HG02571 (cell line): ENCODE measurements around the gene MAML3.

Source experiments
- ATAC-seq: cut with Tn5 transposase; IDR thresholded peaks from one replicate; pipeline ENCODE4 v1.9.1; 2021; ENCODE audit warnings: mild to moderate bottlenecking, moderate library complexity; ENCODE audit not compliant: unreplicated experiment

MAML3 gene

DNA sequence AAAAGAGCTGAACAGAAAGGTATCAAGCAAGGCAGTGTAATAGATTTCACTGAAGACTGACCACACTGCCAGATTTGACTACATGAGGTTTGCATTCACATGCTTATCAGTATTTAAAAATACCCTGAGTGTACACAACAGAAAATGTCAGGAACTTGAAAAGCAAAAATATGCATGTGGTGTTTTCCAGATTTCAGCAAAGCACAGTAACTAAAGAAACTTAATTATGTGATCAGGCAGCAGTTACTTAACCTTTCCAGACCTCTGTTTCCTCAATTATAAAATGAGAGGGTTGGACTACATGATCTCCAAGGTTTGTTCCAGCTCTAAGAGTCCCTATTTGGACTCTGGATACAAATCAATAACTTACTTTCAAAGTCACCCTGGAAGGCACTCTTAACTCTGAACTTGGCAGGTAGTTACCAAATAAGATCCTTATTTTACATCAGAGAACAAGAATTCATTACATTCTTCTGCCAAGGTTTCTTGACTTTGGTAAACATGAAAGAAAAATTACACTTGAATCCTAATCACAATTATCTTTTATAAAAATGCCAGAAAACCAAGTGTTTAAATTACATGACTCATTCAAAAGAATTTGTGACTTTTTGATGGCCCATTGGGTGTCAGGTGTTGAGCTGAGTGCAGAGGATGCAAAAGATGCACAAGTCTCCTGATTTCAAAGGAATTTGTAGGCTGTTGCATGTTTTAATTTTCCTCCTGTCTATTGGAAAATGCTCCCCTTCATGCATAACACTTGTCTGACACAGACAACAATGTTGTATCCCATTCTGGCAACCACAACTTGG, 246.8 kb downstream of the MAML3 start:
- ATAC-seq = no peak

DNA sequence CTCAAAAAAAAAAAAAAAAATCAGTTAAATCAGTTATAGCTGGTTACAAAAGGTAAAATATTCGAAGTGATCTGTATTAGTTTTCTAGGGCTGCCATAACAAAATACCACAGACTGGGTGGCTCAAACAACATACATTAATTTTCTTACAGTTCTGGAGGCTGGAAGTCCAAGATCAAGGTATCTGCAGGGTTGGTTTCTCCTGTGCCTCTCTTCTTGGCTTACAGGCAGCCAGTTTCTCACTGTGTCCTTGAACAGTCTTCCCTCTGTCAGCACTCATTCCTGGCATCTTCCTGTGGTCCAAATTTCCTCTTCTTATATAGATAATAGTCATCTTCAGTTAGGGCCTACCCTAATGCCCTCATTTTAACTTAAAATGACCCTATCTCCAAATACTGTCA, 248.5 kb downstream of the MAML3 start:
- ATAC-seq = no peak

DNA sequence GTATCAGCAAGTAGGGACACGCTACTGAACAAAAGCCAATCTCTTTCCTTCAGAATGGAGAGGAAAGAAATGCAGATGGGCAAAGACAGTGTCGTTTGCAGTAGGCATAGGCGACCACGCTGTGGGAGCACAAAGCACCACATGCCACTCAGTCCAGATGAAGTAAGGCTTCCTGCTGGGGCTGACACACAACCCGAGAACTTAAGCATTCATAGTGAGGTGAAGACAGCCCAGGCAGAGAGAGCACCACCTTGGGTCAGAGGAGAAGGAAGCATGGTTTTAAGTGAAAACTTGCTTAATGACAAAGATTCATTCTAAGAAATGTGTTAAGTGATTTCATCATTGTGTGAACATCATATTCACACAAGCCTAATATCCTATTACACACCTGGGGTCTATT, 249.6 kb downstream of the MAML3 start:
- no peak for ATAC-seq

DNA sequence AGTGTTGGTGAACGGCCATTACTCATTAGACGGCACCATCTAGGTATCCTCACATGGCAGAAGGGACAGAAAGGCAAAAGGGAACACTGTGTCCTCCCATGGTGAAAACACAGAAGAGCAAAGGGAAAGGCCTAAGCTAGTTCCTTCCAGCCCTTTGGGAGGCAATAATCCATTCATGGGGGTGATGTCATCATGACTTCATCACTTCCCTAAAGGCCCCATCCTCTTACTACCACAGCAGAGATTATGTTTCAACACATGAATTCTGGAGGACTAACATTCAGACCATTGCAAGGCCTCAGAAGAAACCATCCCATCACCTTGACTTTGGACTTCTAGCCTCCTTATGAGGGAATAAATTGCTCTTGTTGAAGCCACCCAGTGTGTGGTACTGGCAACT, 250.1 kb downstream of the MAML3 start:
- ATAC-seq = no peak

DNA sequence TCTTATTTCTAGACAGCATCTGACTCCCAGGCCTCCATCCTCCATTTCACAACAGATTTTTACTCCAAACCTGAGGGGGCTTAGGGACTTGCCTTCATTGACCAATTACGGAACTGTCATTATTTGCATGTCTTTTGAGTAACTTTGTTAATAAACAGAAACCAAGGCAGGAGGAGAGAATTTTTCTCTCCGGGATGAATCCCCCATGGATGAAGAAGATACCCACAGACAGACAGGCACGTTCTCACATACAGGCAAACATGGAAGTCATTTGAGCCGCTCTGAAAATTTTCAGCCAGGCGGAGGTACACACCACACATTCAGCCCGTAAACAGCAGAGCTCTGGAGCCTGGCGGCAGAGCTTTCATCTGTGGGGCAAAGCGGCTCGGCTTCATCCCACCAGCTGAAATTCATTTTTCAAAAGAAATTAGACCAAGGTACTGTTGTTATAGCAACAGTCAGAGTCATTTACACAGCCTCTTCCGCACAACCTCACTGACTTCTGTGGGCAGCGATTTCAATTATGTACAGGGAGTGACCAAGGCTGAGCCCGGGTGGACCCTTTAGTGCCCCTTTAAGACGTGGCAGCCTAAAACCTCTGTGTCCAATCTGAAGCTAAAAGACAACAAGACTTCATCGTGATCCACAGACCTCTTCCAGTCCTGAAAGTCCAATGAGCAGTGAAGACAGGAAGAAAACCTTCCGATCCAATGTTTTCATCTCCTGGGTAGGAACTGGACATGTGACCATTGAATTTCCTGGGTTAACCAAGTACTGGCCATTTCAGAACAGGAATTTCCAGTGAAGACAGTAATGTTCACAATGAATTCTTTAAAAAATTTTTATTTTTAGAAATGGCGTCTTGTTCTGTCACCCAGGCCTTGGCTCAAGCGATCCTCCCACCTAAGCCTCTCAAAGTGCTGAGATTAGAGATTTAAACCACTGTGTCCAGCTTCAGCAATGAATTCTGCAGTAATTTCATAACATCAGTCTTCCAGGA, 251.4 kb downstream of the MAML3 start:
- ATAC-seq = no peak

DNA sequence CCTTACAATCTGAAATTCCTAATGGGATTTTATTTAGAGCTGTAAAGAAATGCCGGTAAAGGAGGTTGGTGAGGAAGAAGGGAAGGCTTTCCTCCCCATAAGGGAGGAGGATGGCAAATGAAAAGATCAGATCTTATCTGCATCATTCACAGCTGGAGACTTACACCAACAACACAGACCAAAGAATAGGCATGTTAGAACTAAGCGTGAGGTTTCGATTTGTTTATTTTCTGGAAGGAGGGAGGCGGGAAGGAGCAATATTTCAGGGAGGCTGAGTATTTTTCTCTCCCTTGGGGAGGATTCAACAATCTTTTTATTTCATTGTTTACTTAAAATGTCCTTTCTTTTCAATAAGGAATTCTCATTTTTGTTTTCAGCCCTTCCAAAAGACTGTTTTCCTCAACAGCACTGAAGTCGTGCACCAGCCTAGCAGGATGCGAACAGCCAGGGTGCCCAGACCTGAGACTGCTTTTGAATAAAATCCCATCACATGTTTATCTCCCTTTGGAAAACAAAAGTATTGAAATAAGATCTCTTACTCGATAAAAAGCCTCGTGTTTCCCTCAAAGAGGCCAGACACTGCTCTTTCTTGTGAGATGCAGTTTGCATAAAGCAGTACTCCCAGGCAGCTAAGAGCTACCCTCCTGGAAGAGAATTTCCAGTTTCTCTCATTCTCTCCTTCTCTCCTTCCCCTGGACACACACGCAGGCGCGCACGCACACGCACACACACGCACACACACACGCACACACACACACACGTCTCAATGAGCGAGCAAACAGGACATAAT, 252.3 kb downstream of the MAML3 start:
- ATAC-seq = no peak

DNA sequence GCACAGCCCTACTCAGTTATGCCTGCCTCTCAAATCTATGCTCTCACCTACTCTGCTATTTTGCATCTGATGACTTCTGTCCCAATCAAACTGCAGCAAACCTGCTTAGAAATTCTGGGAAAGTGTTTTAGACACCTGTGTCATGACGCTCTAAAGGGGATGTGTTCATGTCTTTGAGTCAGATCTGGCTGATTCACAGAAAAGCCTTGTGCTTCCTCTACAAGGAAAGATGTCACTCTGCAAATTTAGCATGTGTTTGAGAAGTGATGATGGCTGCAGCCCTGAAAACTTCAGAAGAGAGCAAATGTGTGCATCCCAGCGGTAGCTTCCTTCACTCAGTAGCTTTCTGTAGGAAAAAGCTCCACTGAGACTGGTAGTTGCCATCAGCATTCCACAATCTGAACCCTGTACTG, 253.0 kb downstream of the MAML3 start:
- no peak for ATAC-seq

DNA sequence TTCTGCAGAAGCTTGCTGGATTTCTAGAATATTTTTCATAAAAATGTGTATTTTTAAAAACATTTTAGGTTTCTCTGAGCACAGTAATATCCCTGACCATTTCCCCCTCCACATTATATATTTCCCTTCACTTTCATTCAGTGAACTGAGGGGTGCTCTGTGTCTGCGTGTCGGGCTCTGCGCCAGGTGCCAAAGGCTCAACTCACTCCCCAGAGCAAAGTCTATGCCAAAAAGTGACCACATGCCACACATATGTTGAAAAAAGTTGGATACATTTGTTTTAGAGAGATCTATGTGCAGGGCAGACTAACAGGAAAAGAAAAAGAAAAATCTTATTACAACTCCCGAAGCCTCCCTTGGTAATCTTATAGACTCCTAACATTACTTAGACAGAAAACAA, 254.6 kb downstream of the MAML3 start:
- no peak for ATAC-seq

DNA sequence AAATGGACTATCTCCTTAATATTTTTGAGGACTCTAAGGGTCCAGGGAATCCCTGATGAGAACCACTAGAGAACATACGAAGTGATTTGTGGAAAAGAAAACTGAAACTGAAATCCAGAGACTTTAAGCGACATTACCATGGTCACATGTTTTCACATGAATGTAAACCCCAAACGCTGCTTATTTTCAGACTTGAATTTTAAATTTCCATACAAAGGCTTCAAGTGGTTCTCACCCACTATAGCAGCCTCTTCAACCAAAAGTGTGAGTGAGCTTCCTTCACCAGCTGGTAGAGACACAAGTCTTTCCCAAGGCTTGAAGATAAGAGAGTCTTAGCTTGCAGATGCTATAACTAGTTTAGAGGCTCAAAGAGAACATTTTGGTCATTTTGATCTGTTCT, 255.7 kb downstream of the MAML3 start:
- ATAC-seq = no peak

DNA sequence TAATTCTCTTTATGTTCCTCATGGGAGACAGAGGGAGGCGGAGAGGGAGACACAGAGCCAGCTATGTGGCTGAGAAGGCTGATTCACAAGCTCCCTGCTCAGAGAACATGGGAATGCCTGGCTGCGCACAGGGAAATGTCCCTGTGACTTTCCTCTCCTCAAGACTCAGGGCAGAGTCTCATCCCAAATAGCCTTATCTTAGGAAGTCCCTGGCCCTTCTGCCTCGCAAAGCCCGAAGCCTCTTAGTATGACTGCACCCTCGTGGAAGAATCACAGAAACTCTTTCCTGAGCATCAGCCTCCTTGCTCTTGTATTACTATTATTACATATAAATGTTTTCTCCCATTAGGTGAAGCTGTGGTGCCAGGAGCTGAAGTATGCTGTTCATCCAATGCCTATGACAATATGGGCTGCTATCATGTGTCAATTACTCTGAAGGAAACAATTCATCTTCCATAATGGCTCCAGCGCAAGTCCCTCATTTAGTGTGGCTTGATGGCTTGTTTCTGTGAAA, 257.8 kb downstream of the MAML3 start:
- no peak for ATAC-seq

DNA sequence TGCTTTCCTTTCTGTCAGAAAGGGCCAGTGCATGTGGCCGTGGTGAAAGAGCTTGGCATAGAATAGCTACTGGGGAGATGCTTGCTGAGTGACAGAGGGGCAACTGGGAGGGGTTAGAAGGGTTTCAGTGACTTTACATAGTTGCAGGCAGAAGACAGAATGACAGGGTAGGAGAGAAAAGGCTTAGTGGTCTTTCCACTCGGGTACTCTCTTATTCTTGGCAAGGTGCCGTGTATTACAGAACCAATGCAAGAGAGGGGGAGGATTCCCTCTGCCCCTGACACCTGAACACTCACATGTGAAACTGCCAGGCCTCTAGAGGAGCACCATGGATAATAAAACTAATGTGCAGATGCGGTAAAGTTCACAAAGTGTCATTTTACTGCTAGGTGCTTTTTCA, 260.2 kb downstream of the MAML3 start:
- ATAC-seq = no peak

DNA sequence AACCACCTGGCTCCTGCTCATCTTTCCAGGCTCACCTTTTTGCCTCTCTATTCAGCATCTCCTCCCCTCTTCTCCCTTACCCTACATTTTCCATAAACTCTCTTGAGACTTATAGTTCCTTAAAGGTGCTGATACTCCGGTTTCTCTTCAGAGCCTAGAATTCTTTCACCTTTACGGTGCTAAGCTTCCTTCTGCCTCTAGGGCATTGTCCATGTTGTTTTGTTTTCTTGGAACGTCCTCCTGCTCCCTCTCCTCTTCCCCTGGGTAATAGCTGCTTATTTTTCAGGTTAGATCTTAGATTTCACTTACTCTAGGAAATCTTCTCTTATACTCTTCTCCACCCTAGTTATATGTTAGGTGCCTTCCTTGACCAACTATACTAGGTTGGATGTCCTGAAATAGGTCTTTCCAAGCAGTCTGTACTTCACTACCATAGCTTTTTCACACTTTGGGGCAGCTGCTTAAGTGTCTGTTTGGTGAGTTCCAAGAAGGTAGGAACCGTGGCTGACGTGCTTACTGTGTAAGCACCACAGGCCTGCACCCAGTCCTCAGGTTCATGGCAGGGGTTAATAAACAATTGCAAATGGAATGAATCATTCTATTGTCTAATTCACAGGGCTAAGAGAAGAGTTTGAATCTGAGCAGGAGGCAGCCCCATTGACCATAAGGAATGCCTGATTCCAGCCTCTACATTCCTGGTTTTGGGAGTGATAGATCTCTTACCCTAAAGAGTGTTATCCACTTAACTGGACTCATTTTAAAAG, 260.8 kb downstream of the MAML3 start:
- no peak for ATAC-seq

DNA sequence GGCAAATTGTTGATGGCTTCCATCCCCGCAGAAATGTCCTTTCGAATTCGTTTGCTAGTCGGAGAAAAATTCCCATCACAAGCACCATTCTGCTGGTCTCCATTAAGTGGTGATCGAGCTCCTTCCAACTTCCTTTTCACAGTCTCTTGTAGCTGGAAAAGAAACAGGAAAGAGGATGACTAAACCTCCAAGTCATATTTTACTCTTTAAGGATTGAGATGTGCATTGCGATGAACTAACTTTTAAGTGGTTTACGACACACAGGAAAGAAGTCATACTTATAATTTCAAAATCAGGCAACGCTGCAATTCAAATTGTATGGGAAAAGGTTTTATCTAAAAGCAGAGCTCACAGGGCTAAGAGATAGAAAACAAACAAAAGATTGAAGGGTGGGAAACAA, 263.2 kb downstream of the MAML3 start:
- no peak for ATAC-seq

DNA sequence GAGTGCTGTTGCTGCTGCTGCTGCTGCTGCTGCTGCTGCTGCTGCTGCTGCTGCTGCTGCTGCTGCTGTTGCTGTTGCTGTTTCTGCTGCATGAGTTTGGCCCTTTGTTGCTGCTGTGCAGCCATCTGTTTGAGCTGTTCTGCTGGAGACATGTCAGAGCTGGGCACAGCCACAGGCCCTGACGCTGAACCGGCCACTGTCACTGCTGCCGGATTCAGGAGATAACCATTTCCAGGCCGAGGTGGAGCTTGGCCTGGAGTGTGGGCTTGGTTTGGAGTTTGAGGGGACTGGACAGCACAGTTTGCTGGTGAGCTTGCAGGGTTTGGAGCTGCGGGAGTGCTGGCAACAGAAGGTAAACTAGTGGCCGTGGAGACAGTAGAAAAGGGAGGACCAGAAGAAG, 264.1 kb downstream of the MAML3 start:
- no peak for ATAC-seq

DNA sequence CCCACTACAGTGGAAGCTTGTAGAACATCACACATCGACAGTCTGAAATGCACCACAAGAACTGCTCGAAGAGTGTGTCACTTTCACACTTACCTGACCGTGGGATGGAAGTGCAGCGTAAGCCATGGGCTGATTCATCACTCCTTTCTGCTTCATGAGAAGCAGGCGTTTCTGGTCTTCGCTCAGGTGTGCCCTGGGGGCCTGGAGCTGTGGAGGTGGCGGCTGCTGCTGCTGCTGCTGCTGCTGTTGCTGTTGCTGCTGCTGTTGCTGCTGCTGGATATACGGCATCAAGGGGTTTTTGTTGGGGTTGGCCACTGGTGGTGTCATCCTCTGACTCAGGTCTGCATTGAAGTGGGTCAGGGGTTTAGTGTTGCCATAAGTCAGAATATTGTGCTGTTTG, 264.7 kb downstream of the MAML3 start:
- no peak for ATAC-seq

DNA sequence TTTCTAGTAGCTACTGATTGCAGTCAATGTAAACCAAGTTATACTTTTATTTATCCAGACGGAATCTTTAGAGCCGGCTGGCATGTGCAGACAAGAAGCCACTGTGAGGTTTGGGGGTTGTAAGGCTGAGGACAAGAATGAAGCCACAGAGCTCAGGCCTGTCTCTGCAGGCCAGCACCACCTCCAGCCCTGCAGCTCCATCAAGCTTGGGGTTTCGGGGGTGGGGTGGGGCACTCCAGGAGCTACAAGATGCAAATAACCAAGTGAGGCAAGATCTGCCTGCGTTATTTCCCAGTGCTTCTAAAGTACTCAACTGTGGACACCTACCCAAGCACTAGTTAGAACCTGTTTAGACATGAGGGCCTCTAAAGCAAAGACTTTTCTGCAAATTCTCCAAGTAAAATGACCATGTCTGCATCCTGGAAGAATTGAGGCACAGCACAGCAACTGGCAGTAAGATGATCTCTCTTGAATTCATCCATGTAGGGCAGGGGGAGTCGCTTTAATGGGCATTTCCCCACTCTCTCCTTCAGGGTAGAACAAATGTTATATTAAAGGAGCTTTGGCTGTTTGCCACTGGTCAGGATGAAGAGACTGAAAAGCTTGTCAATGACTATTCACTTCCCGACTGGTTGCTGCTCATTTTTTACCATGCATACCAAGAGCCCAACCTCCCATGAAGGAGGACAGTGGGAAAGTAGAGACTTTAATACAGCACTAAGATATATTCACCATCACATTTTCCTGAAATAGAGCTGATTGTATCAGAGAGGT, 265.8 kb downstream of the MAML3 start:
- peak; percentile 64 for ATAC-seq

DNA sequence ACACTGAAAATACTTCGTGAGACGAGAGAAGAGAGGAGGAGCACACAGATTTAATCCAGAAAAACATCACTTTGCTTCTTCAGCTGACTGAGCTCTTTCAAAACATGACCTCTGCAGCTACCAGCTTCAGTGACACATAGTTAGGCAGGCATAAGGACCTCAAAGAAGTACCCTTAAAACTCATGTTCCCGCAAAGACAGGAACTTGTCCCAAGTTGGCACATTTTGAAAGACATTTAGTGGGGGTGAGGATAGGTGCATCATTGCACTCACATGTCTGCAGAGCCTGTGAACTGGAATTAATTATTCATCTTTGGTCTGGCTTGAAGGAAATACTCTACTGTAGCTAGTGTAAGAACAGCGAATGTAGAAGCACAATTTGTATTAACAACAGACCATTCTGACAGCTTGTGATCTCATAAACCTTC, 266.6 kb downstream of the MAML3 start:
- ATAC-seq = no peak

DNA sequence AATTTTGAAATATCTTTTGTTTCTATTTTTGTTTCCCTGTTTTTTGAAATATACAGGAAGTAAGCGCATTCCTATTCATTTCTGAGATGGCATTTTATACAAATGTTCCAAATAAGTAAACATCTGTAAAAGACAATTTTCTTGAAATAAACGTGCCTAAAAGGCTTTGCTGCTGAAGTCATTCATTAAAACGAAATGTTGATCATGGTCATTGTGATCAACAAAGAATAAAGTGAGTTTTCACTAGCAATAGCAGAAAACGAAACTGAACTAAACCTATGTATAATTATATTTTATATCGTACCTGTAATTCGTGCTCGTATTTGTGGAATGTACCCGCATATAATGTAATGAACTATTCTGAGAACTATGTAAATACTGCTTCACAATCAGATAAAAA, 267.2 kb downstream of the MAML3 start:
- ATAC-seq = no peak

DNA sequence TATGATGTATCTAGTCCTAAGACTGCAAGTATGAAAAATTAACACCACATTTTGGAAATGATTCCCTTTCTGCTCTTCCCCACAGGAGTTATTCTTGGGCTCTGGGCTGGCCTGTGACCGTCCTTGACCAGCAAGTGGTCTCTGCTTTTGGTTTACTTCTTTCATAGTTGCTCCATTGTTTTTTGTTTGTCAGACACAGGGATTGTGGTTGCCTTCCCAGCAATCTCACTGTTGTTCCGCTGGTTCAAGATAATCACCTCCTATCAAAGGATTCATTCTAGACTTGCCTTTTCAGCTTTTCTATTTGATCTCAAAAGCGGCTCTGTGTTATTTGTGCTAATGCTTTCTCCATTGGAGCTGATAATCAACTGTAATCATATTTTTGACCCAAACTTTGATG, 269.5 kb downstream of the MAML3 start:
- no peak for ATAC-seq
